ENCODE measurements around the gene NAPSA. TPM values are rescaled to one million over a fixed set of nuclear protein-coding genes. Genes with fewer than 3 reads are reported as not detected.

NAPSA gene
- total RNA-seq, 2 experiments from 2014 or later = 44.0 to 63.4 TPM

DNA sequence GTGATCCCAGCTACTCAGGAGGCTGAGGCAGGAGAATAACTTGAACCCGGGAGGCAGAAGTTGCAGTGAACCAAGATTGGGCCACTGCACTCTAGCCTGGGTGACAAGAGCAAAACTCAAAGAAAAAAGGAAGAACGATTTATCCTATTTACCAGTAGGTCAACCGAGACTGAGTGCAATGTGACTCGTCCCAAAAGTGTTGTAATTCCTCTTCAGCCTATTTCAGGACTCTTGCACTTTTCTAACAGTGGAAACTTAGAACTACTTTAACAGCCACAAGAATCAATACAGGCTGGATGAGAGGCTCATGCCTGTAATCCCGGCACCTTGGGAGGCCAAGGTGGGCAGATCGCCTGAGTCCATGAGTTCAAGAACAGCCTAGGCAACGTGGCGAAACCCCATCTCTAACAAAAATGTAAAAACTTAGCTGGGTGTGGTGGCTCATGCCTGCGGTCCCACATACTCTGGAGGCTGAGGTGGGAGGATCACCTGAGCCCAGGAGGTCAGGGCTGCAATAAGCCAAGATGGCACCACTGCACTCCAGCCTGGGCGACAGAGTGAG is 6.6 kb upstream of the NAPSA start:
- H3K27ac Mint-ChIP-seq = no peak overlapping the region
- ATAC-seq (no peak), DNase-seq (no peak)
- H3K4me3 Mint-ChIP-seq = no peak overlapping the region
- POLR2A ChIA-PET = no interaction called here
- H3K27me3 Mint-ChIP-seq = no peaks in the 10 kb centered on the region
- peaks cover under 1% of the 10 kb centered on the region for H3K36me3 Mint-ChIP-seq (ENCODE audit: low read depth)
- CTCF ChIA-PET = interaction anchor here (1.7 kb wide), 1 partner anchor 10 kb away, joined by 7 read pairs; no protein-coding TSS in a partner anchor
- H3K9me3 Mint-ChIP-seq (ENCODE audit: low read depth) = no peaks in the 10 kb centered on the region
- intact Hi-C loops (cut with DNase I, micrococcal nuclease) = no loop called here
- H3K4me1 Mint-ChIP-seq = peaks cover 38% of the 10 kb centered on the region

DNA sequence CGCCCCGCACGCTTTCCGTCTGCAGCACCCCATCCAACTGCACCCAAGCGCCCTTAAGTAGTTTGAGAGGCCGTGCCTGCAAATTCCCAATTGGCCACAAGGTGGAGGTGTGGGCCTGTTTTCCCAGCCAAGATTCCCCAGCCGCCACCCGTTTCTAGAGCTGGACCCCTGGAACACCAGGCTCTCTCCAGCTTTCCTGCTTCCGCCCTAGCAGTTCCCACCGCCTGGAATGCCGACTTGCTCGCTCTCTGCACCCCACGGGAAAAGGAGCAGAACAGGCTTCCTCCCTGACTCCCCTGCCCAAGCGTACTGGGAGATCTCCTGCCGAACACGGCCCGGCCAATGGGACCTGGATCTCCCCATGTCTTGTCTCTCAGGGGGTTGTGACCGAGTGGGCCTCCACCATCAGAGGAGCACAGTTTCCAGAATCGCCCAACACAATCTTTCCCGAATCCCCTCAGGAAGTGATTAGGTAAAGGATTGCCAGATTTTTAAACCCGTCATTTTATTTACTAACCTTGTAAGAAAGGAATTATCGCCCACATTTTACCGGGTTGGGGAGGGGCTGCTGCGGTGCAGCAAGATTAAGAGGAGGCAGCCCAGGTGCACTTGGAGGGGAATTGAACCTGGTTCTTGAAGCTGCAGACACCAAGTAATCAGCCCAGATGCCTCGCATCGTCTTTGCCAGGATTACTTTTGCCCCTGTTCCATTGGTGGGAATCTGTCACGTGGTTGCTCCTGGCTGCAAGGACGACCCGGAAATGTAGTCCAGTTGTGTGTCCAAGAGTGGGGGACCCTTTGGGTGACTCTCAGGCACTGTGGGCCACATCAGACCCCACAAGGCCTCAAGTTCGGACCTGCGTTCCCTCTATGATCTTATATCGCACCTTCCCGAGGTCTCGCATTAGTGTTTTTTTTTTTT is 3.5 kb upstream of the NAPSA start:
- Mint-ChIP-seq H3K4me1 (peaks cover 45% of the 10 kb centered on the region), H3K27me3 (no peaks in the 10 kb centered on the region), H3K9me3 (ENCODE audit: low read depth) (no peaks in the 10 kb centered on the region), H3K27ac (peak overlapping the region; percentile 90), H3K4me3 (peak overlapping the region; percentile 82), H3K36me3 (ENCODE audit: low read depth) (no peaks in the 10 kb centered on the region)
- peak; percentile 87 for DNase-seq
- CTCF ChIA-PET = interaction anchor here (0.6 to 3.0 kb wide), 11 partner anchors 9 to 1047 kb away, joined by 3 to 15 read pairs (median 3); partner anchors contain the start of gene POLD1
- POLR2A ChIA-PET = no interaction called here
- ATAC-seq = peak; percentile 50
- intact Hi-C loops (cut with DNase I, micrococcal nuclease) = loop anchor here (1.0 to 10.0 kb wide), 7 partner anchors 12 to 426 kb away; partner anchors contain the start of genes ACP4 (in 1 of the 2) and JOSD2 (in 1 of the 2)

DNA sequence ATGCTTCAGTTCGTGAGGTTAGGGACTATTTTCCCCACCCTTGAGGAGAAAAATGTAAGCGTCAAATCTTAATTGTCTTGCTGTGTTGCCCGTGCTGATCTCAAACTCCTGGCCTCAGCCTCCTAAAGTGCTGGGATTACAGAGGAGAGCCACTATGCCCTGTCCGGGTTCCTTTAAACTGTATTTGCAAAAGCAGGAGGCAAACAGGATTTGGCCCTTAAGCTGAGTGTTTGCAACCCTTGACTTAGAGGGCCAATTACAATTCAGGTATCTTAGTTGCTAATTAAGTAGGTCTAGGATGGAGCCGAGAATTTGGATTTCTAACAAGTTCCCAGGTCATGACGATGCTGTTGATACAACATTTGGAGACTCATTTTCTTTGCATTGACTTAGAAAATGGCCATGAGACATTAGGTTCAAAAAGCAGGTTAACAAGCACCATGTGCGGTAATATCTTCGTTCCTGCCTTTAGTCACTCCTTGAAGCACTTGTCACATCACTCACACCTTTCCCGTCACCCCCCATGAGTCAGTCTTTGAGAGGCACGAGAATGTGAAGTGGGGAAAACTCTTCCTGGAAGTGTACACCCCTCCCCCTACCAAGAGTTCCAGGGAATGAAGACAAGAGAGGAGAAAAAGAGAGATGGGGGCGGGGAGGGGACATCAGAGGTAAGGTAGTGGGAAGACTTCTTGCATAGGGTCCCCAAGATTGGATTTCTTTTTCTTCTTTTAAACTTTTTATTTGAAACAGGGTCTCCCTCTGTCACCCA is 2.6 kb downstream of the NAPSA start:
- POLR2A ChIA-PET = interaction anchor here (0.7 to 0.8 kb wide), 2 partner anchors 13 to 134 kb away, joined by 4 to 5 read pairs; partner anchors contain the start of gene NR1H2
- intact Hi-C loops (cut with DNase I, micrococcal nuclease) = loop anchor here (1.0 to 10.0 kb wide), 6 partner anchors 13 to 1079 kb away; partner anchors contain the start of genes ACP4 (in 1 of the 2) and NR1H2 (in 1 of the 2)

DNA sequence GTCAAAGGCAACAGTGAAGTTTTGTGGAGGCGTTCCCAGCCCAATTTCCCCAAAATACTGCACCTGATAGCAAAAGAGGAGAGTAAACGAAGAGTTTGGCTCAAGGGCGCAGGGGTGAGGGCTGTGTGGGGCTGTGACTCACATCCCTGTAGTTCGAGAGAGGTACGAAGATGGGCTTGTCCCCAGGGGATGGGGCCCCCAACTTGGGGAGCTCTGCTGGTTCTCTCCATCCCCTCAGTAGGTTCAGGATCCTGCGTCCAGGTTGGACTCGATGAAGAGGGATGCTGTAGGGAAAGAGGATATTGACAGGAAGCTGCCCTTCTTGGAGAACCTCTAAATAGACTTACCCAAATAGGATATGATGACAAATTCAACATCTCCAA is 3.4 kb downstream of the NAPSA start:
- Mint-ChIP-seq H3K4me3 (peak overlapping the region; percentile 58), H3K4me1 (peaks cover 79% of the 10 kb centered on the region), H3K27ac (peak overlapping the region; percentile 99), H3K36me3 (ENCODE audit: low read depth) (peaks cover 39% of the 10 kb centered on the region), H3K27me3 (no peaks in the 10 kb centered on the region), H3K9me3 (ENCODE audit: low read depth) (peaks cover 4% of the 10 kb centered on the region)
- DNase-seq = peak; percentile 58
- intact Hi-C loops (cut with DNase I, micrococcal nuclease) = loop anchor here (5.0 to 10.0 kb wide), 3 partner anchors 295 to 1080 kb away; partner anchors contain the start of gene ACP4 (in 1 of the 2)
- CTCF ChIA-PET = interaction anchor here (0.6 to 2.2 kb wide), 8 partner anchors 9 to 753 kb away, joined by 3 to 7 read pairs (median 3); no protein-coding TSS in a partner anchor
- POLR2A ChIA-PET = interaction anchor here (0.8 kb wide), 1 partner anchor 14 kb away, joined by 5 read pairs; the partner anchor contains the start of gene NR1H2
- ATAC-seq = no peak

More for the DNA sequence above, 2.6 kb downstream of the NAPSA start:
- peaks cover 39% of the 10 kb centered on the region for H3K36me3 Mint-ChIP-seq (ENCODE audit: low read depth)
- CTCF ChIA-PET = interaction anchor here (0.7 to 2.5 kb wide), 7 partner anchors 8 to 317 kb away, joined by 3 to 11 read pairs (median 3); partner anchors contain the start of gene NR1H2
- peaks cover 4% of the 10 kb centered on the region for H3K9me3 Mint-ChIP-seq (ENCODE audit: low read depth)
- H3K27me3 Mint-ChIP-seq = no peaks in the 10 kb centered on the region
- peak overlapping the region; percentile 99 for H3K27ac Mint-ChIP-seq
- ATAC-seq (peak; percentile 50), DNase-seq (peak; percentile 76)
- peak overlapping the region; percentile 58 for H3K4me3 Mint-ChIP-seq
- H3K4me1 Mint-ChIP-seq = peaks cover 81% of the 10 kb centered on the region

DNA sequence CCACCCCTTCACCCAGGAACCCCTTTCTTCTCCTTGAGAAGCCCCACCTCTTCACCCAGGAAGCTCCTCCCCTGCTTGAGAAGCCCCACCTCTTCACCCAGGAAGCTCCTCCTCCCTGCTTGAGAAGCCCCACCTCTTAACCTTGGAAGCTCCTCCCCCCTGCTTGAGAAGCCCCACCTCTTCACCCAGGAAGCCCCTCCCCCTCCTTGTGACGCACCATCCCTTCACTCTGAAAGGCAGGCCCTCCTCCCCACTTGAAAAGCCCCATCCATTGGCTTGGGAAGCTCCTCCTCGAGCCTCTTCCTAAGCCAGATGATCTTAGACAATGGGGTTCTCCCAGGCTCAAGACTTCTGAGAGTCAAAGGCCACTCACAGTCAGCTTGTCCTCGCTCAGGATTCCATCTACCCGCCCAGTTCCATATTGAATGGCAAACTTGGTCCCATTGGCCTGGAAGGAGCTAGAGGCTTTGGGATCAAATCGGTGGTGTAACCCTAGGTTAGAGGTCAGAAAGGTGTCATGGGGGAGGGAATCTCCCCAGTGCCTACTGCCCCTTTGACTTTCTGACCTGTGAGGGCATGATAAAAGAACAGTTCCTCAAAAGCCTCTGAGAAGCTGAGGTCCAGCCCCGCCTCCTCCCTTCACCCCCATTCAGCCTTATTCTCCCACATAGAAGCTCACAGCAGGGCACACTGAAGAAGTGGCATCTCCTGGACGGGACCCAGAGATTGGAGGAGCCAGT is 4.0 kb downstream of the NAPSA start:
- DNase-seq = peak; percentile 76
- peaks cover 4% of the 10 kb centered on the region for H3K9me3 Mint-ChIP-seq (ENCODE audit: low read depth)
- intact Hi-C loops (cut with DNase I, micrococcal nuclease) = loop anchor here (5.0 to 10.0 kb wide), 3 partner anchors 296 to 1081 kb away; partner anchors contain the start of gene ACP4 (in 1 of the 2)
- H3K4me1 Mint-ChIP-seq = peaks cover 81% of the 10 kb centered on the region
- ATAC-seq = no peak
- H3K4me3 Mint-ChIP-seq = peak overlapping the region; percentile 58
- H3K27ac Mint-ChIP-seq = peak overlapping the region; percentile 99
- H3K36me3 Mint-ChIP-seq (ENCODE audit: low read depth) = peaks cover 39% of the 10 kb centered on the region
- ChIA-PET POLR2A (no interaction called here), CTCF (interaction anchor here (0.6 to 2.2 kb wide), 6 partner anchors 9 to 753 kb away, joined by 3 to 7 read pairs (median 3); no protein-coding TSS in a partner anchor)
- H3K27me3 Mint-ChIP-seq = no peaks in the 10 kb centered on the region

DNA sequence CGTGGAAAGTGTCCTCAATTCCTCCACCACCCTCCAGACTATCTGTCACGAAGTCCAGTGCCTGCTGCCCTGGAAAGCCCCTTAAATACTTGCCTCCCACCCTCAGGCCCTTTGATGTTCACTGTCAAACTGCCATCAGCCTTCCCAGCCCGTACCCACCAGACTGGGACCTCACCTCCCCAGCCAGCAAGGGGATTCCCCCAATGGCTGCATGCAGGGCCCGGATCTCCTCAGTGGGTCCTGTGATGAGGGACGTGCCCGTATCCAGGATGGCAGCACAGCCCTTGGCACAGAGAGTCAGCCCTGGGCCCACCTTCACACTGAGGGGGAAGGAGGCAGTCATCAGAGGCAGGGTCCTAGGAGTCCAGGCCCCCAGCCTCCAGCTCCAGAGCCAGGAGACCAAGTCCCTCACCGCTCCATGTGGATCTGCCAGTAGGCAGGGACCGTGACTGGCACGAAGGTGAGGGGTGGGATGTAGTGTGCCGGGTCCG is 6.1 kb downstream of the NAPSA start:
- peaks cover 63% of the 10 kb centered on the region for H3K4me1 Mint-ChIP-seq
- POLR2A ChIA-PET = no interaction called here
- peaks cover 4% of the 10 kb centered on the region for H3K9me3 Mint-ChIP-seq (ENCODE audit: low read depth)
- H3K27me3 Mint-ChIP-seq = peaks cover 3% of the 10 kb centered on the region
- no peak for ATAC-seq
- CTCF ChIA-PET = interaction anchor here (0.5 kb wide), 1 partner anchor 10 kb away, joined by 3 read pairs; no protein-coding TSS in a partner anchor
- peaks cover 39% of the 10 kb centered on the region for H3K36me3 Mint-ChIP-seq (ENCODE audit: low read depth)
- intact Hi-C loops (cut with DNase I, micrococcal nuclease) = loop anchor here in 1 of 2 experiments (5.0 kb wide), 2 partner anchors 423 to 443 kb away; no protein-coding TSS in a partner anchor
- no peak for DNase-seq
- H3K4me3 Mint-ChIP-seq = peak overlapping the region; percentile 82
- H3K27ac Mint-ChIP-seq = peak overlapping the region; percentile 99

DNA sequence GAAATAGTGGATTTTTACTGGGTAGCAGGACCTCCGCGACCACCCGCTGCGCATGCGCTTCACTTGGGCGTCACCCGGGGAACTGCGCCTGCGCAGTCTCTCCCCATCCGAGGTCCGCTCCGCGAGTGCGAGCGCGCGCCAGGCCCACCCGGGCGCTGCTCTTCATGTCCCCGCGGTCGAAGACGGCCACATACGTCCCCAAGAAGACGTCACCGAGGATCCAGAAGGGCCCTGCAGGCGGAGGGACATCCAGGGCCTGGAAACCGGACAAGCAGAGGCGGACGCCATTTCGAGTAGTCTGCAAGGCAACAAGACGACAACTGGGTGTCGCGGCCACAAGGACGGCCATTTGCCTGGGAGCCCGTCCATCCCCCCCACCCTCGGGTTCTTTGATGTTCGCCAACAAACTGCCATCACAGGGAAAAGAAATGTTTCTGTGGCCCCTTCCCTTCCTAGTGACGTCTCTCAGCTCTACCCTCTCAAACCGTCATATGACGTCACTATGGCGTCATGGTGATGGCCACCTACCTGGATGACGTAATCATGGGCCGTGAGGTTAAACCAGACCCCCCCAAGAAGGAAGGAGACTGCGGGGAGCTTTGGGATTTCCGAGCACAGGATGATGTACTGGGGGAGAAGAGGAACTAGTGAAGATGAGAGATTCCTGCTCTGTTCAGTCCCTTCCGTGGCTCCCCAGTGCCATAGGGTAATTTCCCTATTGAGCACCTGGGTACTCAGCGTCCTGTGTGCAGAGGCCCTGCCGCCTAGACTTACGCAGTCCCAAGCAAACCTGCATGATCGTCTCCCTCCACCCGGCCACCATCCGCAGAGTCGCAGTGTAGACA is 6.7 kb downstream of the NAPSA start:
- intact Hi-C loops (cut with DNase I, micrococcal nuclease) = loop anchor here in 1 of 2 experiments (5.0 kb wide), 2 partner anchors 424 to 444 kb away; no protein-coding TSS in a partner anchor
- H3K36me3 Mint-ChIP-seq (ENCODE audit: low read depth) = peaks cover 39% of the 10 kb centered on the region
- ChIA-PET CTCF (interaction anchor here (0.6 to 2.1 kb wide), 7 partner anchors 12 to 197 kb away, joined by 3 to 22 read pairs (median 10); partner anchors contain the start of genes JOSD2, NR1H2 and POLD1), POLR2A (no interaction called here)
- peak overlapping the region; percentile 82 for H3K4me3 Mint-ChIP-seq
- ATAC-seq (peak; percentile 7), DNase-seq (peak; percentile 87)
- peaks cover 3% of the 10 kb centered on the region for H3K27me3 Mint-ChIP-seq
- peaks cover 4% of the 10 kb centered on the region for H3K9me3 Mint-ChIP-seq (ENCODE audit: low read depth)
- peaks cover 58% of the 10 kb centered on the region for H3K4me1 Mint-ChIP-seq
- H3K27ac Mint-ChIP-seq = peak overlapping the region; percentile 99

DNA sequence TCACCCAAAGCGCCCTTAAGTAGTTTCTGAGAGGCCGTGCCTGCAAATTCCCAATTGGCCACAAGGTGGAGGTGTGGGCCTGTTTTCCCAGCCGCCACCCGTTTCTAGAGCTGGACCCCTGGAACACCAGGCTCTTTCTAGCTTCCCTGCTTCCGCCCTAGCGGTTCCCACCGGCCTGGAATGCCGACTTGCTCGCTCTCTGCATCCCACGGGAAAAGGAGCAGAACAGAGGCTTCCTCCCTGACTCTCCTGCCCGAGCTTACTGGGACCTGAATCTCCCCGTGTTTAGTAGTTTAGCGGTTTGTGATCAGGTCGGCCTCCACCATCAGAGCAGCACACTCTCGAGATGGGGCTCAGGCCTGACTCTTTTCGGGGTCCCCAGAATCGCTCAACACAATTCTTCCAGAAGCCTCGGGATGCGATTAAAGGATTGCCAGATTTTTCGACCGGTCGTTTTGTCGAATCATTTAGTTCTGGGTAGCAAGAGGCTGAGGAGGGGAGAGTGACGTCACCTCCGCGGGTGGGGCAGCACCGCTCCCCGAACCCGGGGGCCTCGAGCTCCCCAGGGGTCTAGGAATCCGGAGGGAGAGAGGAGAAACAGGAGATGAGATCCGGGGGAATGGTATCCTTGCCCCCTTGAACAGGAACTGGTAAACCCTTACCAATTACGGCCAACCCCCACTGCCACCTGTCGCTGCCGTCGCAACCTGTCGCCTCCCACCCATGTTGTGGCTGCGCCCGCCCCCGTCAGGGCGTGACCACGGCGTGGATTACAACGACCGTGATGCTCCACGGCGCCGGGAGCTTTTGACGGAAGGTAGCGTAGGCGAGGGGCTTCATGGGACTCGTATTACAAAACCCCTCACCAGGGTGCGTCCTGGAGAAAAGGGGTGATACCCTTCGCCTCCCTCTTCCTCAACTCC is 8.0 kb downstream of the NAPSA start:
- H3K27me3 Mint-ChIP-seq = peaks cover 3% of the 10 kb centered on the region
- H3K4me3 Mint-ChIP-seq = peak overlapping the region; percentile 82
- peak; percentile 93 for DNase-seq
- H3K27ac Mint-ChIP-seq = peak overlapping the region; percentile 99
- peak; percentile 62 for ATAC-seq
- POLR2A ChIA-PET = interaction anchor here (1.0 to 1.4 kb wide), 2 partner anchors 10 to 27 kb away, joined by 3 to 4 read pairs; no protein-coding TSS in a partner anchor
- CTCF ChIA-PET = interaction anchor here (0.5 to 2.1 kb wide), 29 partner anchors 9 to 392 kb away, joined by 3 to 22 read pairs (median 4); partner anchors contain the start of genes JOSD2, KCNC3, NR1H2 and POLD1
- H3K9me3 Mint-ChIP-seq (ENCODE audit: low read depth) = peaks cover 4% of the 10 kb centered on the region
- intact Hi-C loops (cut with DNase I, micrococcal nuclease) = loop anchor here (1.0 to 5.0 kb wide), 12 partner anchors 11 to 445 kb away; partner anchors contain the start of genes EMC10 (in 1 of the 2), GARIN5A (in 1 of the 2), JOSD2 (in 1 of the 2) and NR1H2 (in 1 of the 2)
- peaks cover 47% of the 10 kb centered on the region for H3K4me1 Mint-ChIP-seq
- H3K36me3 Mint-ChIP-seq (ENCODE audit: low read depth) = peaks cover 39% of the 10 kb centered on the region
